SU-DHL-6 (cell line): ENCODE data around the gene SOD1.

Experiments used
- EZH2phosphoT487 ChIP-seq: fragments of 200-600 bp; sonication (generic), shearing (Covaris generic); conservative IDR thresholded peaks from 2 replicates; pipeline ENCODE4 v1.6.1; 2018; ENCODE audit warnings: mild to moderate bottlenecking, antibody characterized with exemption, low read length, moderate library complexity, mixed read lengths
- TF ChIP-seq, protein P1 (sequence below): fragments of 200-600 bp; sonication (generic); IDR thresholded peaks from one replicate; pipeline ENCODE4 v1.5.1; 2017; ENCODE audit warnings: antibody characterized with exemption, mild to moderate bottlenecking, low read length, moderate library complexity; ENCODE audit not compliant: insufficient read depth, poor library complexity, severe bottlenecking

DNA sequence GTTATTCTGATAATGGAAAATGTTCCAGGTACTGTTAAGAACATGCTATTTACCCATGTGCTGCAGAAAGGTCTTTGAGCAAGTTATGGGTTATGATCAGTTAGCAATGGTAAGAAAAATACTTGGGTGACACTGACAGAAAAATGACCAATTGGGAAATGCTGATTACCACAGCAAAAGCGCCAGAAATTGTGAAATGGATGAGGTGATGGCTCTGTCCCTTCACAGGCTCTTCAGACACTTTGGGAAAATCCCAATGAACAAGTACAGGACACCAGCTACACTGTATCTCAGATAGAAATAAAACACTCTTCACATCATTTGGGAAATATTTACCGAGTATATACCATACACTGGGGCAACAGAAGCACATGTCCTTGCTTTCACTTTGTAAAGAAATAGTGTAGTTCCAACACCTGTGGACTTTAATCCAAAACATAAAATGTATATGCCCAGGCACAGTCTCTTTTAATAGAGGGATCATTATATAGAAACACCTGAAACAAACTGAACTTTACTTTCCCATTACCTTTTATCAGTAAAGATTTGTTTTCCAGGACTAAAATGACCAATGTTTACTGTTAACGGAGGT is 13.9 kb downstream of the SOD1 start:
- TF ChIP-seq, protein P1, sequence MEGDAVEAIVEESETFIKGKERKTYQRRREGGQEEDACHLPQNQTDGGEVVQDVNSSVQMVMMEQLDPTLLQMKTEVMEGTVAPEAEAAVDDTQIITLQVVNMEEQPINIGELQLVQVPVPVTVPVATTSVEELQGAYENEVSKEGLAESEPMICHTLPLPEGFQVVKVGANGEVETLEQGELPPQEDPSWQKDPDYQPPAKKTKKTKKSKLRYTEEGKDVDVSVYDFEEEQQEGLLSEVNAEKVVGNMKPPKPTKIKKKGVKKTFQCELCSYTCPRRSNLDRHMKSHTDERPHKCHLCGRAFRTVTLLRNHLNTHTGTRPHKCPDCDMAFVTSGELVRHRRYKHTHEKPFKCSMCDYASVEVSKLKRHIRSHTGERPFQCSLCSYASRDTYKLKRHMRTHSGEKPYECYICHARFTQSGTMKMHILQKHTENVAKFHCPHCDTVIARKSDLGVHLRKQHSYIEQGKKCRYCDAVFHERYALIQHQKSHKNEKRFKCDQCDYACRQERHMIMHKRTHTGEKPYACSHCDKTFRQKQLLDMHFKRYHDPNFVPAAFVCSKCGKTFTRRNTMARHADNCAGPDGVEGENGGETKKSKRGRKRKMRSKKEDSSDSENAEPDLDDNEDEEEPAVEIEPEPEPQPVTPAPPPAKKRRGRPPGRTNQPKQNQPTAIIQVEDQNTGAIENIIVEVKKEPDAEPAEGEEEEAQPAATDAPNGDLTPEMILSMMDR, result no peak
- no peak for TF ChIP-seq EZH2phosphoT487
